Osteoblast (primary cell): Measurements from ENCODE around the gene ELOVL5. TPM values are rescaled to one million over a fixed set of nuclear protein-coding genes. Genes with fewer than 3 reads are reported as not detected.

Experiments
- DNase-seq: peaks from one replicate; pipeline ENCODE4 v3.0.0; 2011; ENCODE audit warnings: low spot score, mixed read lengths; ENCODE audit not compliant: insufficient read length; ENCODE audit errors: missing footprints
- H2AFZ ChIP-seq: 2 replicates; pipeline ENCODE4 v1.6.0; 2011; ENCODE audit warnings: mild to moderate bottlenecking, low read length
- H3K27ac ChIP-seq: 2 replicates; pipeline ENCODE4 v1.5.1; 2011; ENCODE audit warnings: mild to moderate bottlenecking, low read depth, low read length, moderate library complexity
- H3K27me3 ChIP-seq: 2 replicates; pipeline ENCODE4 v1.6.0; 2012; ENCODE audit warnings: mild to moderate bottlenecking, control low read depth, inconsistent platforms, low read length, moderate library complexity; ENCODE audit not compliant: insufficient read depth
- H3K36me3 ChIP-seq: 2 replicates; pipeline ENCODE4 v1.5.1; 2011; ENCODE audit warnings: mild to moderate bottlenecking, low read length, control low read depth, moderate library complexity; ENCODE audit not compliant: insufficient read depth
- H3K4me1 ChIP-seq: 2 replicates; pipeline ENCODE4 v1.5.1; 2011; ENCODE audit warnings: mild to moderate bottlenecking, low read length, control low read depth, moderate library complexity; ENCODE audit not compliant: insufficient read depth
- H3K4me2 ChIP-seq: 2 replicates; pipeline ENCODE4 v1.6.0; 2011; ENCODE audit warnings: mild to moderate bottlenecking, low read length; ENCODE audit not compliant: insufficient read depth
- H3K4me3 ChIP-seq: fragments of 200-600 bp; sonication (generic); 3 replicates; pipeline ENCODE4 v1.5.1; 2012; ENCODE audit warnings: mild to moderate bottlenecking, low read length, inconsistent platforms; ENCODE audit not compliant: insufficient read depth
- H3K79me2 ChIP-seq: 2 replicates; pipeline ENCODE4 v1.6.0; 2012; ENCODE audit warnings: mild to moderate bottlenecking, low read length, control low read depth, inconsistent platforms; ENCODE audit not compliant: insufficient read depth
- H3K9me3 ChIP-seq: 2 replicates; pipeline ENCODE4 v1.5.1; 2011; ENCODE audit warnings: low read depth, low read length, control low read depth
- H4K20me1 ChIP-seq: 2 replicates; pipeline ENCODE4 v1.6.0; 2012; ENCODE audit warnings: mild to moderate bottlenecking, low read length, control low read depth; ENCODE audit not compliant: insufficient read depth
- total RNA-seq: library from RNA; depleted of rRNA; stranded (reverse); fragments of >200 nt; gene quantifications from 2 replicates; pipeline ENCODE4 v1.2.3, GENCODE V29; 2012
- TF ChIP-seq, protein P1 (sequence below): IDR thresholded peaks from 2 replicates; pipeline ENCODE4 v1.5.1; 2011; ENCODE audit warnings: mild to moderate bottlenecking, low read depth, low read length, moderate library complexity; ENCODE audit errors: extremely low read depth

The ELOVL5 gene
- total RNA-seq, 1 donor = 75.3 TPM

DNA sequence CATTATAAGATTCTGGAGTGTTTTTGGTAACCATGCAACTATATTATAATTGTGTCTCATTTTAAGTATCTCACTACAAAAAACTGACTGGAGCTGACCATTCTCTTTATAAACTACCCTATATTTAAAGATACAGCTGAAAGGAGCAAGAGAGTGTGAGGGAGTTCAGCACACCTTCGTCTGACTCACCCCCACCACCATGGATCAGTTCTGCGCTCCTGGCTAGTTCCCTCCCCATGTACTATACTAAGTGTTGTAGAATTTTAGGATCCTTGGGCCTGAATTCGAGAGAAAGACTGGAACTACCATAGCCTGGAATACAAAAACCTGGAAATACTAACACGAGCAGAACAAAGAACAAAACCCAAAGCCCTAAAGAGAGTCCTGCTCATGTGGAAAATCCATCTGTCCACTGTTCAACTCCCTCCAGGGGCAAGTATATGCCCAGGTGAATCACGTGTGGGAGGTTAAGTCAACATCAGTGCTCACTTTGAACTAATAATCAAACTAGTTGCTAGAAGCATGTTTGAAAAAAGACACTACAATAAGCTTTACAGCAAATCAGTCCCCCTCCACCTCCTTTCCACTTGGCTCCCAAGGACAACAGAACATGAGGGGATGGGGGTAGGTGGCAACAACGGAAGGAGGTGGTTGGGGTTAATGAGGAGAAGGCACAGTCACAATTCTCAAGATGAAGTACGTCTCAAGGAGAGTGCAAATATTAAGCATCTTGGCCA is 46.8 kb downstream of the ELOVL5 start:
- Histone ChIP-seq H2AFZ (no peak overlapping the region), H3K27me3 (no peaks in the 10 kb centered on the region), H3K27ac (peak overlapping the region; percentile 81), H3K9me3 (no peaks in the 10 kb centered on the region), H3K79me2 (peaks cover 67% of the 10 kb centered on the region), H3K36me3 (no peaks in the 10 kb centered on the region), H3K4me3 (no peak overlapping the region), H3K4me1 (peaks cover 33% of the 10 kb centered on the region), H3K4me2 (peak overlapping the region; percentile 67), H4K20me1 (peaks cover 8% of the 10 kb centered on the region)
- DNase-seq = no peak
- TF ChIP-seq, protein P1, sequence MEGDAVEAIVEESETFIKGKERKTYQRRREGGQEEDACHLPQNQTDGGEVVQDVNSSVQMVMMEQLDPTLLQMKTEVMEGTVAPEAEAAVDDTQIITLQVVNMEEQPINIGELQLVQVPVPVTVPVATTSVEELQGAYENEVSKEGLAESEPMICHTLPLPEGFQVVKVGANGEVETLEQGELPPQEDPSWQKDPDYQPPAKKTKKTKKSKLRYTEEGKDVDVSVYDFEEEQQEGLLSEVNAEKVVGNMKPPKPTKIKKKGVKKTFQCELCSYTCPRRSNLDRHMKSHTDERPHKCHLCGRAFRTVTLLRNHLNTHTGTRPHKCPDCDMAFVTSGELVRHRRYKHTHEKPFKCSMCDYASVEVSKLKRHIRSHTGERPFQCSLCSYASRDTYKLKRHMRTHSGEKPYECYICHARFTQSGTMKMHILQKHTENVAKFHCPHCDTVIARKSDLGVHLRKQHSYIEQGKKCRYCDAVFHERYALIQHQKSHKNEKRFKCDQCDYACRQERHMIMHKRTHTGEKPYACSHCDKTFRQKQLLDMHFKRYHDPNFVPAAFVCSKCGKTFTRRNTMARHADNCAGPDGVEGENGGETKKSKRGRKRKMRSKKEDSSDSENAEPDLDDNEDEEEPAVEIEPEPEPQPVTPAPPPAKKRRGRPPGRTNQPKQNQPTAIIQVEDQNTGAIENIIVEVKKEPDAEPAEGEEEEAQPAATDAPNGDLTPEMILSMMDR = no peak

DNA sequence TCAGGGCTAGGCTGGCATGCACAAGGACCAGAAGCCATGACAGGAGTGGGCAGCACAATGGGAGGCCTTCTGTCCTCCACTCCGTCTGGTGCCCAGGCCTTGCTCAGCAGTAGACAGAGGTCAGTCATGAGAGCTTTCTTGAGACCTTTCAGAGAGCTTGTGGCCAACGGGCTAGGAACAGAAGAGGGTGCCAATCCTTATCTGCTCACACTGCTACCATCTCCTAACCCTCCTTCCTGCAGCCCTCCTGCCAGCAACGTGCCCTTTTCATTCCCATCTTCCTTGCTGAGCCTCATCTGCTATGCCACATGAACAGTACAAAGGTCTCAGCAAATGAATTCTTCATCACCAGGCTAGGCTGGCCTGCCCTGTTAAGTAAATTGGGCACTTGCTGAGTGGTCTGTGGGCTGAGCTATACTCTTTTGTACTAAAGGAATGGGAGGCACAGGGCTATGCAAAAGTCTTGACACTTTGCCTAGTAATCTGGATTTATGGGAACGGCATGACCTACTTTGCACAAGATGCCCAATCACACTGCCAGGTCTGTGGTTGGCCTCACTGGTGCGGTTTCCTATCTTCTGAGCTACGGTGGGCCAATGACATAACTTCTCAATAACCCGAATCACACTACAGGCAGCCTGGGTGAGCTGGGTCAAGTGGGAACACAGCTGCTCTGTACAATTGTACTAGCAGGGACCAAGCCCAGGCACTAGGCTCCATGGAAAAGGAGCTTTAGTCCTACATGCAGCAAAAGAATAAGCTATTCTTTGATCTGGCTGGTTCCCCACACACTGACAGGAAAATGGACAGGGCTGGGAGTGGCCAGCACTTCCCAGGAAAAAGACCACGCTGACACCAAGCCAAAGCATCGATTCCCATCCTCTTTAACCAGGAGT is 47.8 kb downstream of the ELOVL5 start:
- Histone ChIP-seq H3K4me1 (peaks cover 30% of the 10 kb centered on the region), H3K27me3 (no peaks in the 10 kb centered on the region), H3K27ac (peak overlapping the region; percentile 27), H3K4me2 (peak overlapping the region; percentile 13), H3K79me2 (peaks cover 68% of the 10 kb centered on the region), H2AFZ (no peak overlapping the region), H3K9me3 (no peaks in the 10 kb centered on the region), H3K4me3 (no peak overlapping the region), H3K36me3 (no peaks in the 10 kb centered on the region), H4K20me1 (peaks cover 8% of the 10 kb centered on the region)
- DNase-seq = no peak
- TF ChIP-seq, protein P1 = no peak

DNA sequence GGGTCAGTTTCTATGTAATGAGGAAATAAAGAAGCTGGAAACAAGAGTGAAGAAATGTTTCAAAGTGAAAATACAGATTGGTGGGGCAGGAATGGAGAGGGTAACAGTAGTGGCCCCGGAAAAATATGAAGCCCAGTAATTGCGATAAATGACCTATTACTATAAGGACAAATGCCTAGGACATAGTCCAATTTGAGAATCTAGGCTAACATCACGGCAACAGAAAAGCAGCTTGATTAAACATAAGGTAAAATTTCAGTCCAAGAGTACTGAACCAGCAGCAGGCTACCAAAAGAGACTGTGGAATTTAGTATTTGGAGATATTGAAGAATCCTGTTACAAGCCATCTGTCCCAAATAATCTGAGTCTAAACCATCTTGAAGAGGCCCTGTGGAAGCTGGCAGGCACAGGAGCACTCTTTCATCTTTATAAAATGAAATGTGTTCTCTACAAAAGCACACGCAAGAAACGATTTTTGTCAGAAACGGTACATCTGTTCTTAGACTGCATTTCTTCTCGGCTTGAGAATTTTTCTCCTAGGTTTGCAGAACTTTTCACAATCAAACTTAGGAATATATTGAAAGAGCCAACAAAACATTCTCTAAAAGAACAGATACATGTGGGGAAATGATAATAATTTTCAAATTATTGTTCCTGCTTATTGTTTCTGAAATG is 49.3 kb downstream of the ELOVL5 start:
- no peak for DNase-seq

More for the DNA sequence above, 49.3 kb downstream of the ELOVL5 start:
- H3K79me2 ChIP-seq = peaks cover 70% of the 10 kb centered on the region
- H3K4me3 ChIP-seq = no peak overlapping the region
- H3K27me3 ChIP-seq = no peaks in the 10 kb centered on the region
- H3K27ac ChIP-seq = no peak overlapping the region
- H2AFZ ChIP-seq = no peak overlapping the region
- peaks cover 35% of the 10 kb centered on the region for H3K4me1 ChIP-seq
- no peaks in the 10 kb centered on the region for H3K36me3 ChIP-seq
- TF ChIP-seq, protein P1 = no peak
- peaks cover 8% of the 10 kb centered on the region for H4K20me1 ChIP-seq
- H3K4me2 ChIP-seq = no peak overlapping the region
- H3K9me3 ChIP-seq = no peaks in the 10 kb centered on the region
